Measurements from ENCODE around the gene SLC6A9. TPM values are rescaled to one million over a fixed set of nuclear protein-coding genes. Genes with fewer than 3 reads are reported as not detected.
A peak's percentile ranks its signal among the peaks of the same experiment; 100 is the strongest.

SLC6A9 gene
- total and polyA plus RNA-seq, 2 experiments from 2014 or later = 4.9 to 13.2 TPM

- Histone ChIP-seq H3K9me3 (ENCODE audit: low read depth) (no peaks in the 10 kb centered on the region), H3K27me3 (no peaks in the 10 kb centered on the region), H3K36me3 (no peaks in the 10 kb centered on the region), H3K27ac (no peak overlapping the region), H3K4me1 (ENCODE audit: low read depth) (peaks cover 9% of the 10 kb centered on the region), H3K4me3 (no peak overlapping the region)
- DNase-seq (ENCODE audit: low read depth in 1 of 2, low spot score in 1 of 2) = no peak
- TF ChIP-seq, protein P1, sequence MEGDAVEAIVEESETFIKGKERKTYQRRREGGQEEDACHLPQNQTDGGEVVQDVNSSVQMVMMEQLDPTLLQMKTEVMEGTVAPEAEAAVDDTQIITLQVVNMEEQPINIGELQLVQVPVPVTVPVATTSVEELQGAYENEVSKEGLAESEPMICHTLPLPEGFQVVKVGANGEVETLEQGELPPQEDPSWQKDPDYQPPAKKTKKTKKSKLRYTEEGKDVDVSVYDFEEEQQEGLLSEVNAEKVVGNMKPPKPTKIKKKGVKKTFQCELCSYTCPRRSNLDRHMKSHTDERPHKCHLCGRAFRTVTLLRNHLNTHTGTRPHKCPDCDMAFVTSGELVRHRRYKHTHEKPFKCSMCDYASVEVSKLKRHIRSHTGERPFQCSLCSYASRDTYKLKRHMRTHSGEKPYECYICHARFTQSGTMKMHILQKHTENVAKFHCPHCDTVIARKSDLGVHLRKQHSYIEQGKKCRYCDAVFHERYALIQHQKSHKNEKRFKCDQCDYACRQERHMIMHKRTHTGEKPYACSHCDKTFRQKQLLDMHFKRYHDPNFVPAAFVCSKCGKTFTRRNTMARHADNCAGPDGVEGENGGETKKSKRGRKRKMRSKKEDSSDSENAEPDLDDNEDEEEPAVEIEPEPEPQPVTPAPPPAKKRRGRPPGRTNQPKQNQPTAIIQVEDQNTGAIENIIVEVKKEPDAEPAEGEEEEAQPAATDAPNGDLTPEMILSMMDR (IDR thresholded peaks at IDR 0.05; ENCODE audit: low read depth, low read length) = no peak
Measured at GRCh38 chr1:44074415-44074814, 43.2 kb upstream of the SLC6A9 start.

- DNase-seq (ENCODE audit: low read depth in 1 of 2, low spot score in 1 of 2) = no peak
- Histone ChIP-seq H3K27me3 (no peaks in the 10 kb centered on the region), H3K27ac (no peak overlapping the region), H3K36me3 (no peaks in the 10 kb centered on the region), H3K4me1 (ENCODE audit: low read depth) (peaks cover 10% of the 10 kb centered on the region), H3K4me3 (no peak overlapping the region), H3K9me3 (ENCODE audit: low read depth) (no peaks in the 10 kb centered on the region)
- TF ChIP-seq, protein P1 (IDR thresholded peaks at IDR 0.05; ENCODE audit: low read depth, low read length) = no peak
Measured at GRCh38 chr1:44073528-44073927, 42.3 kb upstream of the SLC6A9 start.

- no peaks in the 10 kb centered on the region for H3K36me3 ChIP-seq
- H3K4me3 ChIP-seq = no peak overlapping the region
- no peak for DNase-seq (ENCODE audit: low read depth in 1 of 2, low spot score in 1 of 2)
- H3K27ac ChIP-seq = no peak overlapping the region
- TF ChIP-seq, protein P1 (IDR thresholded peaks at IDR 0.05; ENCODE audit: low read depth, low read length) = no peak
- peaks cover 11% of the 10 kb centered on the region for H3K4me1 ChIP-seq (ENCODE audit: low read depth)
- no peaks in the 10 kb centered on the region for H3K9me3 ChIP-seq (ENCODE audit: low read depth)
- H3K27me3 ChIP-seq = no peaks in the 10 kb centered on the region
Measured at GRCh38 chr1:44072821-44073220, 41.6 kb upstream of the SLC6A9 start.

- no peak overlapping the region for H3K27ac ChIP-seq
- H3K9me3 ChIP-seq (ENCODE audit: low read depth) = no peaks in the 10 kb centered on the region
- peaks cover 7% of the 10 kb centered on the region for H3K4me1 ChIP-seq (ENCODE audit: low read depth)
- no peak overlapping the region for H3K4me3 ChIP-seq
- no peaks in the 10 kb centered on the region for H3K27me3 ChIP-seq
- DNase-seq (ENCODE audit: low read depth in 1 of 2, low spot score in 1 of 2) = peak in 1 of 2 donors; percentile 95
- TF ChIP-seq, protein P1 (IDR thresholded peaks at IDR 0.05; ENCODE audit: low read depth, low read length) = no peak
- no peaks in the 10 kb centered on the region for H3K36me3 ChIP-seq
Measured at GRCh38 chr1:44072204-44072603, 40.9 kb upstream of the SLC6A9 start.

DNA sequence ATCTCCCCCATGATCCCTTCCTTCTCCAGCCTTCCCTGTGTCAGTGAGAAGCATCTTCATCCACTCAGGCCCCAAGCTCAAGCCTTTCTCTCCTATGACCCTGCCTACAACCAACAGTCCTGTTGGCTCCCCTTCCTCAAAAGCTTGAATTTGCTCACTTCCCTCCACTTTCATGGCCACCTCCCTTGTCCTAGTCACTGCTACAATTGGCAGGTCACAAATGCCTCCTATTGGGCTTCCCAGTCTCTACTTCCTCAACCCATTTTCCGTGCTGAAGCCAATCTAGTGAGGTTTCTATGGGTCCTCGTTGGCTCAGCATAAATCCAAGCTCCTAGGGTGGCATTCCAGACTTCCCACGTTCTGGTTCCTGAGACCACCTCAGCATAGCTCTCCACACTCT, 40.2 kb upstream of the SLC6A9 start:
- H3K27ac ChIP-seq = no peak overlapping the region
- TF ChIP-seq, protein P1 (IDR thresholded peaks at IDR 0.05; ENCODE audit: low read depth, low read length) = no peak
- no peak overlapping the region for H3K4me3 ChIP-seq
- peaks cover 7% of the 10 kb centered on the region for H3K4me1 ChIP-seq (ENCODE audit: low read depth)
- DNase-seq (ENCODE audit: low read depth in 1 of 2, low spot score in 1 of 2) = no peak
- no peaks in the 10 kb centered on the region for H3K36me3 ChIP-seq
- no peaks in the 10 kb centered on the region for H3K27me3 ChIP-seq
- H3K9me3 ChIP-seq (ENCODE audit: low read depth) = no peaks in the 10 kb centered on the region

DNA sequence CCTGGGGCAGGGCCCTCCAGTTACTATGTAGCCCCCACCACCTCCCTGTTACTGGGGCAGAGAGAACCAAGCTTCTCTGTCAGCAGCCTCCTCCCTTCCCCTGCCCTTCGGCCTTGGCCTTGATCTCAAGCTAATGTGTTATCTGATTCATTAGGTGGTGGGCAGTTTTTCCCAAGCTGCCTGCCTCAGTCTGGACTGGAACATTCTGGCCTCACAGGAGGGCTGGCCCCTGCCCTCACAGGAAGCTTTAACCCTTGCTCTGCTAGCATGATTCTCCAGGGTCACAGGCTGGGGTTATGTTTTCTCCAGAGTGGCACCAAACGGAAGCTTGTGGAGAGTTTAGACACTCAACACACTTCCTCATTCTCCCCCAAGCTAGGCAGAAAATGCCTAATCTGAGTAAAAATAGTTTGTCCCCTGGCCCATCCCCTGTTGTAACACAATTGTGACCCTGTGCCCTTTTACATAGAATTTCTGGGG, 37.2 kb upstream of the SLC6A9 start:
- TF ChIP-seq, protein P1 (IDR thresholded peaks at IDR 0.05; ENCODE audit: low read depth, low read length) = no peak
- peak in 1 of 2 donors; percentile 12 for DNase-seq (ENCODE audit: low read depth in 1 of 2, low spot score in 1 of 2)
- no peaks in the 10 kb centered on the region for H3K36me3 ChIP-seq
- no peaks in the 10 kb centered on the region for H3K9me3 ChIP-seq (ENCODE audit: low read depth)
- H3K27me3 ChIP-seq = no peaks in the 10 kb centered on the region
- H3K4me3 ChIP-seq = no peak overlapping the region
- no peak overlapping the region for H3K27ac ChIP-seq
- peaks cover 8% of the 10 kb centered on the region for H3K4me1 ChIP-seq (ENCODE audit: low read depth)

Measured in cardiac muscle cell (in vitro differentiated cells and primary cell).